Loucy (cell line): Measurements from ENCODE around the gene PDE9A.

Experiments used
- CTCF ChIP-seq: fragments of 200-600 bp; sonication (generic); conservative IDR thresholded peaks from 2 replicates; pipeline ENCODE4 v1.5.1; 2014; ENCODE audit warnings: mild to moderate bottlenecking, antibody characterized with exemption, low read length
- EZH2phosphoT487 ChIP-seq: fragments of 200-600 bp; IDR thresholded peaks from 2 replicates; pipeline ENCODE4 v1.6.1; 2018; ENCODE audit warnings: antibody characterized with exemption, mild to moderate bottlenecking, moderate library complexity, borderline replicate concordance

DNA sequence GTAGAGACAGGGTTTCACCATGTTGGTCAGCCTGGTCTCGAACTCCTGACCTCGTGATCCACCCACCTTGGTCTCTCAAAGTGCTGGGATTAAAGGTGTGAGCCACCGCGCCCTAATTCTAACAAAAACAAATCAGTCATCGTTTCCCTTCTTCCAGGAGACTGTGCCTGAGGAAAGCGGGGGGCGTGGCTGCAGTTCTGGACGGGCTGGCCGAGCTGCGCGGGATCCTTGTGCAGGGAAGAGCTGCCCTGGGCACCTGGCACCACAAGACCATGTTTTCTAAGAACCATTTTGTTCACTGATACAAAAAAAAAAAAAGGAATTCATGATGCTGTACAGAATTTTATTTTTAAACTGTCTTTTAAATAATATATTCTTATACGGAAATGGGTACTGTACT, 121.7 kb downstream of the PDE9A start:
- TF ChIP-seq CTCF (no peak), EZH2phosphoT487 (no peak)
